ENCODE measurements around the gene GGN.

DNA sequence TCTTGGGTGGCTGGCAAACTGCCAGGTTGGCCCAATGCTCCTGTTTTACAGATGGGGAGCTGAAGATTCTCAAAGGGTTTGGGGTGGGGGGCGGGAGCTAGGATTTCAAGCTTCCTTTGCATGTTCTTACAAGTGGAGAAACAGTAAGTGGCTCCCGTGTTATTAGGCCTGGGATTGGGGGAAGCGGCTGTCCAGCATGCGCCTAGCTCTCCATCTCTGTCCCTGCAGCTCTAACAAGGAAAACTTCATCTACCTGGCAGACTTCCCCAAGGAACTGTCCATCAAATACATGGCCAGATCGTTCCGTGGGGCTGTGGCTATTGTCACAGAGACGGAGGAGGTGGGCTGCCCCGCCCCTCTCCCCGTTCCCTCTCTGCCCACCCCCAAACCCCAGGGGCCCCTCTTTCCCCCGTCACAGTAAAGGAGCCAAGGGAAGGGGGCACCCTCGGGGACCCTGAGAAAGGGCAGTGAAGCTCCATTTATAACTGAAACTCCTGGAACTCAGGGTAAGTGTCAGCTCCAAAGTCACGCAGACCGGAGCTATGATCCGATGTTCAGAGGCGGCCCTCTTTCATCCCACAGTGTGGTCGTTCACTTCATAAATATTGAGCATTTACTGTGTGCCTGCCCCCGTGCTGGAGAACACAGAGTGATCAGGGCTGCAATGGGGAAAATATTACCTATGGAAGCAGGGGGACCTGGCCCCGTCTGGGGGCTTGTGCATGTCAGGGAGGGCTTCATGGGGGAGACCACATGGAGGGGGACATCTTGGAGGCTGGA lies 28.4 kb downstream of the GGN start:
- TF ChIP-seq POLR2A (IDR thresholded peaks at IDR 0.05; ENCODE audit: low read depth) (no peak), POLR2AphosphoS5 (IDR thresholded peaks at IDR 0.05) (no peak), EP300 (IDR thresholded peaks at IDR 0.05) (no peak)
- TF ChIP-seq, protein P1, sequence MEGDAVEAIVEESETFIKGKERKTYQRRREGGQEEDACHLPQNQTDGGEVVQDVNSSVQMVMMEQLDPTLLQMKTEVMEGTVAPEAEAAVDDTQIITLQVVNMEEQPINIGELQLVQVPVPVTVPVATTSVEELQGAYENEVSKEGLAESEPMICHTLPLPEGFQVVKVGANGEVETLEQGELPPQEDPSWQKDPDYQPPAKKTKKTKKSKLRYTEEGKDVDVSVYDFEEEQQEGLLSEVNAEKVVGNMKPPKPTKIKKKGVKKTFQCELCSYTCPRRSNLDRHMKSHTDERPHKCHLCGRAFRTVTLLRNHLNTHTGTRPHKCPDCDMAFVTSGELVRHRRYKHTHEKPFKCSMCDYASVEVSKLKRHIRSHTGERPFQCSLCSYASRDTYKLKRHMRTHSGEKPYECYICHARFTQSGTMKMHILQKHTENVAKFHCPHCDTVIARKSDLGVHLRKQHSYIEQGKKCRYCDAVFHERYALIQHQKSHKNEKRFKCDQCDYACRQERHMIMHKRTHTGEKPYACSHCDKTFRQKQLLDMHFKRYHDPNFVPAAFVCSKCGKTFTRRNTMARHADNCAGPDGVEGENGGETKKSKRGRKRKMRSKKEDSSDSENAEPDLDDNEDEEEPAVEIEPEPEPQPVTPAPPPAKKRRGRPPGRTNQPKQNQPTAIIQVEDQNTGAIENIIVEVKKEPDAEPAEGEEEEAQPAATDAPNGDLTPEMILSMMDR (IDR thresholded peaks at IDR 0.05): no peak

Data from esophagus muscularis mucosa (tissue), 4 donors.